HG02852 (cell line): ENCODE data around the gene CCDC88B.

Experiments
- ATAC-seq: cut with Tn5 transposase; IDR thresholded peaks from one replicate; pipeline ENCODE4 v1.9.1; 2021; ENCODE audit warnings: mild to moderate bottlenecking, moderate library complexity; ENCODE audit not compliant: unreplicated experiment

Gene CCDC88B

GRCh38 chr11:64343767-64344559 lies 4.0 kb downstream of the CCDC88B start:
- no peak for ATAC-seq

- ATAC-seq, result no peak
Observed at GRCh38 chr11:64344787-64345186, 4.8 kb downstream of the CCDC88B start.

- ATAC-seq, result no peak
Observed at GRCh38 chr11:64347193-64347867, 7.3 kb downstream of the CCDC88B start.

- ATAC-seq, result no peak
Observed at GRCh38 chr11:64348383-64349024, 8.5 kb downstream of the CCDC88B start.

DNA sequence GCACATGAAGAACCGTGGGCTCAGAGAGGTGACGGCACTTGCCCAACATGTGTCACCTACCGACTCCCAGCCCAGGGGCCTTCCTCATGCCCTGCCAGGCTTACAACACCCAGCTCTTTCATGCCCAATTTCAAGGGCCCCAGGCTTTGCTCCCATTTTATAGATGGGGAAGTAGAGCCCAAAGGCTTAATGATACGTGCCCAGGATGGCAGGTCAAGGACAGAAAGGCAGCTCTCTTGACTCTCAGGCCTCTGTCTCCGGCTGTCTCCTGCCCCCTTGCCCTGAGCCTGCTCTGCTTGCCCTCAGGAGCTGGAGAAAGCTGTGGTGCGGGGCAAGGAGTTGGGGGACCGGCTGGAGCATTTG lies 9.0 kb downstream of the CCDC88B start:
- no peak for ATAC-seq

- ATAC-seq, result no peak
Observed at GRCh38 chr11:64349404-64349803, 9.4 kb downstream of the CCDC88B start.

- ATAC-seq, result no peak
Observed at GRCh38 chr11:64351136-64351631, 11.2 kb downstream of the CCDC88B start.

GRCh38 chr11:64352099-64352994 lies 12.3 kb downstream of the CCDC88B start:
- ATAC-seq, result no peak

DNA sequence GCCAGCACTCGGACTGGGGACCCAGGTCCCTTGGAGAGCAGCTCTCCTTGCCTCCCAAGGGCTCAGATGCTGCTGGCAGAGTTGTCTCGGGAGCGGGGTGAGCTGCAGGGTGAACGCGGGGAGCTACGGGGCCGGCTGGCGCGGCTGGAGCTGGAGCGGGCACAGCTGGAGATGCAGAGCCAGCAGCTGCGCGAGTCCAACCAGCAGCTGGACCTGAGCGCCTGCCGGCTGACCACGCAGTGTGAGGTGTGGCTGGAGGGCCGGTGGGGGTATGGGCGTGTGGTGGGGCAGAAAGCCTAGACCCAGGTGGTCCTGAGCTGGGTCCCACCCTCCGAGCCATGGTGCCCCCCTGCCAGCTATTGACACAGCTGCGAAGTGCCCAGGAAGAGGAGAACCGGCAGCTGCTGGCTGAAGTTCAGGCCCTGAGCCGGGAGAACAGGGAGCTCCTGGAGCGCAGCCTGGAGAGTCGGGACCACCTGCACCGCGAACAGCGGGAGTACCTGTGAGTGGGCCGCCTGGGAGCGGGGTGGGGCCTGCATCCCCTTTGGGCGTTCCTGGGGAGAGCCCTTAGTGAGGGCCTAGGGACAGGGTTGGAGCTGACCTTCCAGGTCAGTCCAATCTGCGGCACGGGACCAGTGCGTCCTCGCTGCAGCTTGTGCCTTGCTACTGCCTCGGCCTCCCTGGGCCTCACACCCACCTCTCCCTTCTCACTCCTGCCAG lies 13.2 kb downstream of the CCDC88B start:
- no peak for ATAC-seq

- no peak for ATAC-seq
Observed at GRCh38 chr11:64353715-64354506, 13.9 kb downstream of the CCDC88B start.

DNA sequence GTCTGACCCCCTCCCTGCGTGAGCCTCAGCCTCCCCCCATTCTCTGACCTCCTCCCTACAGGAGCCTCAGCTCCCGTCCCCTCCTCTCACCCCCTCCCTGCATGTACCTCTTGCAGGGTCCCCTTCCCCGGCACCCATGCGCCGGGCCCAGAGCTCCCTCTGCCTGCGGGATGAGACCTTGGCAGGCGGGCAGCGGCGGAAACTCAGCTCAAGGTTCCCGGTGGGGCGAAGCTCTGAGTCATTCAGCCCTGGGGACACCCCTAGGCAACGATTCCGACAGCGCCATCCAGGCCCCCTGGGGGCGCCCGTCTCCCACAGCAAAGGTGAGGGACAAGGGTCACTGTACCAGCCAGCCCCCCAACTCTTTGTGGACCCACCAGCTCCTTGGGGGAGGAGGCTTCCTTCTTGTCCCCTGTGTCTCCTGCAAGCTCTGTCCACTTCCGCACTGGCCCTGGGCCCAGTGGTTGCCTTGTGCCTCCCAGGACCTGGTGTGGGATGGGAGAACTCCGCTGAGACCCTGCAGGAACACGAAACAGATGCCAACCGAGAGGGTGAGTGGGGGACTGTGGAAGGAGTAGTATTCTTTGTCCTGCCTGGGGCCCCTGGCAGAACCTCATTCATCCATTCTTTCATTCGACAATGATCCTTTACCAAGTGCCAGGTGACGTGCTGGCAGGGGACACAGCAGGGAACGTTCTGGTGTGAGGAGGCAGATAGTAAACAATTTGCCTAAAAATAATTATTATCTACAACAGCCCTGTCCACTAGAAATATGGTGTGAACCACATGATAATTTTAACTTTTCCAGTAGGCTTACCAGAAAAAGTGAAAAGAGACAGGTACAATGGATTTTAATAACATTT lies 15.3 kb downstream of the CCDC88B start:
- ATAC-seq, result no peak

- no peak for ATAC-seq
Observed at GRCh38 chr11:64356498-64357411, 16.8 kb downstream of the CCDC88B start.

DNA sequence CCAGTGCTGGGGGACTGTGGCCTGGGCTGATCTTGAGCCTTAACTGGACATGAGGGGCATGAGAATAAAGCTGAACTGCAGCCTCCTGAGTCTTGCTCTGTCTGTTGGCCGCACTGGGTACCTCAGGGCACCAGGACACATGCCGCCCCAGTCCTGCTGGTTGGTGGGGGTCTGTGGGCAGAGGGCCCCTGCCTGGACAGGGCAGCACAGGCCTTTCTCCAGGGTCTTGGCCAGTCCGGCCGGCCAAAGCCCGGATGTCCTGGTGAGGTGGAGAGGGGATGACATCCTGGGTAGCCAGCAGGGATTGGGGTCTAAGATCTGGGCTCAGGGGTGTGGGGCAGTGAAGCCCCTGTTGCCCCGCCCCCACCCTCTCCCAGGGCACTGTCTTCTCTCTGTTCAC lies 17.4 kb downstream of the CCDC88B start:
- no peak for ATAC-seq

DNA sequence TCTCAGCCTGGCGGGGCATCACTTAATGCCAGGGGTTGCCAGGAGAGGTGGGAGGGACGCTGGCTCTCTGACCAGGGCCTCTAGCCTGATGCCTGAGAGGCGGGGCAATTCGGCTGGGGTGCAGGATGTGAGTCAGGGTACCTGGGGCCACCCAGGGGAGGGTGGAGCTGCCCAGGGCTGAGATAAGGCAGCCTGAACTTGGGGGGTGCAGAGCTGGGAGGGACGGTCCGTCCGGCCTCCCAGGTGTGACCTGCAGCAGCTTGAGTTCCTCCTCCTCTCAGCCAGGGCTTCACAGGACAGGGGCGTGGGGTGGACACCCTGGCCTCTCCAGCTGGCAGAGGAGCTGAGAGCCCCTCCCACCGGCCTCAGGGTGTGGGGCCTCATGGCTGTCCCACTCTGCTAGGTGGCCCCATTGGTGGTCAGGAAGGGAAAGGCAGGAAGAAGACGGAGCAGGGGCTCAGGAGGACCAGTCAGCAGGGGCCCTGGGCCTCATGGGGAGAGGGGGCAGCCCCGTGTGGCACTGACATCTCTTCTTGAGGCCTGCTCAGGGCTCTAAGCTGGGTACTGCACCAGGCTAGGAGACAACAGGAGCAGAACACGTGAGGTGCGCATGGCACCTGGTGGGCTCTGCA lies 18.0 kb downstream of the CCDC88B start:
- ATAC-seq, result no peak

DNA sequence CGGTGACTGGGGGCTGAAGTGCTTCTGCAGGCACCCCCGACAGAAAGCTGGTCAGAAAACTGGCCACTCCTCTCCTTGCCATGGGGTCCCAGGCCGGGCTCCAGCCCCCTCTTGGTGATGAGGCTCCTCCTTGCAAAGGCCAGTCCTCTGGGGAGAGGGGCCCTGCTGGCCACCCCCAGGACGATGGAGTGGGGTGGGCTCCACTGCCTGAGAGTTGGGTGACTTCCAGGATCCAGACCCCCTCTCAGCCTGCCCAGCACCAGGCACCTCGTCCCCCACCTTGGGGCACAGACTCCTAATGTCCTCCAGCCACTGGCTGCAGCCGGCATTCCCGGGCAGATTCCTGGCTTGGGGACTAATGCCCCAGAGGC lies 18.5 kb downstream of the CCDC88B start:
- no peak for ATAC-seq

- ATAC-seq, result peak; percentile 63
Observed at GRCh38 chr11:64358907-64359711, 19.1 kb downstream of the CCDC88B start, which contains the start of gene RPS6KA4. TSS of gene RPS6KA4 (plus strand) at chr11:64359162. CDS start at chr11:64359236, 74 bp downstream.
